ENCODE results near the gene TTLL11. TPM values are rescaled to one million over a fixed set of nuclear protein-coding genes. Genes with fewer than 3 reads are reported as not detected.

TTLL11 gene
- total RNA-seq, 4 donors from 2014 or later = 20.5 to 41.3 (median 27.6) TPM

- Histone ChIP-seq H3K9me3 (peaks cover 0 to 13% (median 6%) of the 10 kb centered on the region in 4 donors), H3K27me3 (no peaks in the 10 kb centered on the region), H3K4me1 (no peaks in the 10 kb centered on the region), H3K36me3 (peaks cover 0 to 7% (median 0%) of the 10 kb centered on the region in 4 donors), H3K27ac (replicated peaks in 1 of 4) (no peak overlapping the region), H3K4me3 (no peak overlapping the region)
- TF ChIP-seq, protein P1, sequence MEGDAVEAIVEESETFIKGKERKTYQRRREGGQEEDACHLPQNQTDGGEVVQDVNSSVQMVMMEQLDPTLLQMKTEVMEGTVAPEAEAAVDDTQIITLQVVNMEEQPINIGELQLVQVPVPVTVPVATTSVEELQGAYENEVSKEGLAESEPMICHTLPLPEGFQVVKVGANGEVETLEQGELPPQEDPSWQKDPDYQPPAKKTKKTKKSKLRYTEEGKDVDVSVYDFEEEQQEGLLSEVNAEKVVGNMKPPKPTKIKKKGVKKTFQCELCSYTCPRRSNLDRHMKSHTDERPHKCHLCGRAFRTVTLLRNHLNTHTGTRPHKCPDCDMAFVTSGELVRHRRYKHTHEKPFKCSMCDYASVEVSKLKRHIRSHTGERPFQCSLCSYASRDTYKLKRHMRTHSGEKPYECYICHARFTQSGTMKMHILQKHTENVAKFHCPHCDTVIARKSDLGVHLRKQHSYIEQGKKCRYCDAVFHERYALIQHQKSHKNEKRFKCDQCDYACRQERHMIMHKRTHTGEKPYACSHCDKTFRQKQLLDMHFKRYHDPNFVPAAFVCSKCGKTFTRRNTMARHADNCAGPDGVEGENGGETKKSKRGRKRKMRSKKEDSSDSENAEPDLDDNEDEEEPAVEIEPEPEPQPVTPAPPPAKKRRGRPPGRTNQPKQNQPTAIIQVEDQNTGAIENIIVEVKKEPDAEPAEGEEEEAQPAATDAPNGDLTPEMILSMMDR (IDR thresholded peaks at IDR 0.05) = no peak
- TF ChIP-seq POLR2A (IDR thresholded peaks at IDR 0.05; ENCODE audit: low read depth) = no peak
- TF ChIP-seq POLR2AphosphoS5 (IDR thresholded peaks at IDR 0.05) = no peak
- no peak for TF ChIP-seq EP300 (IDR thresholded peaks at IDR 0.05)
- 70% methylated on average over 2 of the region's 2 CpGs for WGBS
- no peak for DNase-seq (ENCODE audit: extremely low spot score)
- intact Hi-C loops (cut with DNase I) = loop anchor here (10.0 kb wide), 2 partner anchors 61 to 209 kb away; no protein-coding TSS in a partner anchor
These were observed 249.0 kb downstream of the TTLL11 start for GRCh38 chr9:121844098-121844497.

- Histone ChIP-seq H3K4me1 (peaks cover 0 to 9% (median 8%) of the 10 kb centered on the region in 4 donors), H3K27ac (replicated peaks in 1 of 4) (no peak overlapping the region), H3K36me3 (peaks cover 0 to 7% (median 0%) of the 10 kb centered on the region in 4 donors), H3K27me3 (no peaks in the 10 kb centered on the region), H3K4me3 (no peak overlapping the region), H3K9me3 (no peaks in the 10 kb centered on the region)
- no peak for DNase-seq (ENCODE audit: extremely low spot score)
- intact Hi-C loops (cut with DNase I) = loop anchor here (10.0 kb wide), 2 partner anchors 62 to 208 kb away; no protein-coding TSS in a partner anchor
- TF ChIP-seq POLR2AphosphoS5 (IDR thresholded peaks at IDR 0.05) (no peak), EP300 (IDR thresholded peaks at IDR 0.05) (no peak)
- WGBS = 61% methylated on average over 2 of the region's 2 CpGs
These were observed 250.5 kb downstream of the TTLL11 start for GRCh38 chr9:121842612-121842978.

GRCh38 chr9:121841771-121842611 is 251.1 kb downstream of the TTLL11 start:
- TF ChIP-seq POLR2AphosphoS5 (IDR thresholded peaks at IDR 0.05) (no peak), EP300 (IDR thresholded peaks at IDR 0.05) (no peak), POLR2A (IDR thresholded peaks at IDR 0.05; ENCODE audit: low read depth) (no peak)
- TF ChIP-seq, protein P1 (IDR thresholded peaks at IDR 0.05) = no peak
- H3K4me1 ChIP-seq = peaks cover 0 to 14% (median 11%) of the 10 kb centered on the region in 4 donors
- H3K36me3 ChIP-seq = peaks cover 0 to 7% (median 0%) of the 10 kb centered on the region in 4 donors
- H3K4me3 ChIP-seq = no peak overlapping the region
- 90% methylated on average over 10 of the region's 10 CpGs for WGBS
- H3K27ac ChIP-seq (replicated peaks in 1 of 4) = no peak overlapping the region
- DNase-seq (ENCODE audit: extremely low spot score) = no peak
- H3K9me3 ChIP-seq = no peaks in the 10 kb centered on the region
- H3K27me3 ChIP-seq = no peaks in the 10 kb centered on the region
- intact Hi-C loops (cut with DNase I) = loop anchor here (10.0 kb wide), 2 partner anchors 63 to 207 kb away; no protein-coding TSS in a partner anchor

GRCh38 chr9:121840838-121841760 is 252.0 kb downstream of the TTLL11 start:
- Histone ChIP-seq H3K9me3 (no peaks in the 10 kb centered on the region), H3K4me1 (peaks cover 0 to 14% (median 11%) of the 10 kb centered on the region in 4 donors), H3K27me3 (no peaks in the 10 kb centered on the region), H3K36me3 (peaks cover 0 to 7% (median 0%) of the 10 kb centered on the region in 4 donors), H3K27ac (replicated peaks in 1 of 4) (no peak overlapping the region), H3K4me3 (no peak overlapping the region)
- intact Hi-C loops (cut with DNase I) = loop anchor here (10.0 kb wide), 2 partner anchors 64 to 206 kb away; no protein-coding TSS in a partner anchor
- DNase-seq (ENCODE audit: extremely low spot score) = no peak
- TF ChIP-seq, protein P1 (IDR thresholded peaks at IDR 0.05) = no peak
- no peak for TF ChIP-seq POLR2A (IDR thresholded peaks at IDR 0.05; ENCODE audit: low read depth)
- TF ChIP-seq POLR2AphosphoS5 (IDR thresholded peaks at IDR 0.05) = no peak
- TF ChIP-seq EP300 (IDR thresholded peaks at IDR 0.05) = no peak
- 89% methylated on average over 20 of the region's 20 CpGs for WGBS

Data from esophagus muscularis mucosa (tissue), 4 donors.